CD4-positive, alpha-beta memory T cell (primary cell): ENCODE data around the gene KLHL10. TPM values are rescaled to one million over a fixed set of nuclear protein-coding genes. Genes with fewer than 3 reads are reported as not detected.

ENCODE experiments used
- CTCF ChIA-PET: fragments of 350-600 bp; sonication (Branson Sonifier 250); formaldehyde crosslinking; loops from one replicate; lab custom pipeline; 2021; ENCODE audit warnings: inconsistent platforms; ENCODE audit not compliant: partially characterized antibody; lab: Charles Lee
- POLR2A ChIA-PET: fragments of 350-600 bp; sonication (Branson Sonifier 250); formaldehyde crosslinking; loops from one replicate; lab custom pipeline; 2021; ENCODE audit not compliant: partially characterized antibody; lab: Charles Lee
- DNase-seq, 5 donors: peaks; one replicate each; pipeline versions ENCODE4 v3.0.0 to v3.0.0-alpha.2; 2020 to 2022; ENCODE audit warnings: mixed read lengths in 1 of 5
- H3K27ac ChIP-seq: one replicate; pipeline ENCODE4 v1.7.0; 2013; ENCODE audit warnings: low read depth, low read length
- H3K27me3 ChIP-seq: 2 replicates; pipeline ENCODE4 v1.7.0; 2013; ENCODE audit warnings: mild to moderate bottlenecking, low read length, moderate library complexity; ENCODE audit not compliant: insufficient read depth
- H3K36me3 ChIP-seq: 2 replicates; pipeline ENCODE4 v1.7.0; 2013; ENCODE audit warnings: mild to moderate bottlenecking, low read length, moderate library complexity; ENCODE audit not compliant: insufficient read depth
- H3K4me1 ChIP-seq: 2 replicates; pipeline ENCODE4 v1.7.0; 2013; ENCODE audit warnings: mild to moderate bottlenecking, low read length, moderate library complexity; ENCODE audit not compliant: insufficient read depth
- H3K4me3 ChIP-seq, 2 donors: one replicate each; pipeline ENCODE4 v1.7.0; 2013; ENCODE audit warnings: low read length in 2 of 2, mild to moderate bottlenecking in 1 of 2
- H3K9me3 ChIP-seq, 2 donors: one replicate each; pipeline ENCODE4 v1.7.0; 2013; ENCODE audit warnings: low read length in 2 of 2, control low read depth in 1 of 2; ENCODE audit not compliant: control insufficient read depth in 1 of 2
- H3K27ac Mint-ChIP-seq, 7 donors: one replicate each; pipeline ENCODE4 v1.8.0; 2020 to 2021; ENCODE audit warnings: mixed read lengths in 7 of 7, mild to moderate bottlenecking in 6 of 7, inconsistent platforms in 3 of 7, moderate library complexity in 3 of 7
- H3K27me3 Mint-ChIP-seq, 2 donors: one replicate each; pipeline ENCODE4 v1.8.0; 2020 to 2021; ENCODE audit warnings: mixed read lengths in 2 of 2
- H3K36me3 Mint-ChIP-seq, 2 donors: one replicate each; pipeline ENCODE4 v1.8.0; 2020 to 2021; ENCODE audit warnings: mixed read lengths in 2 of 2, inconsistent platforms in 1 of 2, mild to moderate bottlenecking in 1 of 2
- H3K4me1 Mint-ChIP-seq, 4 donors: one replicate each; pipeline ENCODE4 v1.8.0; 2020 to 2021; ENCODE audit warnings: mixed read lengths in 4 of 4, mild to moderate bottlenecking in 1 of 4
- H3K4me3 Mint-ChIP-seq, 8 donors: one replicate each; pipeline ENCODE4 v1.8.0; 2020 to 2021; ENCODE audit warnings: mixed read lengths in 8 of 8, mild to moderate bottlenecking in 7 of 8, moderate library complexity in 6 of 8, inconsistent platforms in 3 of 8
- H3K9me3 Mint-ChIP-seq, 8 donors: one replicate each; pipeline ENCODE4 v1.8.0; 2020 to 2021; ENCODE audit warnings: mixed read lengths in 8 of 8, mild to moderate bottlenecking in 5 of 8, inconsistent platforms in 3 of 8, moderate library complexity in 1 of 8
- intact Hi-C: fragments of 100-400 bp; cut with micrococcal nuclease; formaldehyde crosslinking; loops from one replicate; pipeline ENCODE4 v1.15.1; 2023
- polyA plus RNA-seq, 2 donors: library from polyadenylated mRNA; unstranded; fragments of 300-500 nt; fragmentation: Illumina TruSeq; gene quantifications; one replicate each; pipeline ENCODE4 v1.2.3, GENCODE V29; 2021
- total RNA-seq, 2 experiments: library from RNA; stranded (reverse); gene quantifications; one replicate each; pipeline ENCODE4 v1.2.3, GENCODE V29; 2021

Gene KLHL10
- total and polyA plus RNA-seq, 4 experiments from 2014 or later: not detected

- Histone ChIP-seq H3K9me3 (no peaks in the 10 kb centered on the region), H3K27ac (no peak overlapping the region), H3K36me3 (no peaks in the 10 kb centered on the region), H3K4me1 (no peaks in the 10 kb centered on the region), H3K4me3 (no peak overlapping the region), H3K27me3 (no peaks in the 10 kb centered on the region)
- Mint-ChIP-seq H3K4me1 (peaks cover 1 to 11% (median 4%) of the 10 kb centered on the region in 4 donors), H3K36me3 (no peaks in the 10 kb centered on the region), H3K9me3 (no peaks in the 10 kb centered on the region), H3K27me3 (peaks cover 0 to 3% of the 10 kb centered on the region in 2 donors), H3K27ac (peak overlapping the region in 1 of 7 donors; percentile 60), H3K4me3 (no peak overlapping the region)
- CTCF ChIA-PET: interaction anchor here (1.0 to 4.9 kb wide), 5 partner anchors 10 to 63 kb away, joined by 5 to 47 read pairs (median 30); partner anchors contain the start of genes FKBP10, HAP1, JUP and P3H4
- no peak for DNase-seq
- intact Hi-C loops: no loop called here
- POLR2A ChIA-PET: no interaction called here
Observed at GRCh38 chr17:41799366-41799765, 38.3 kb upstream of the KLHL10 start.

DNA sequence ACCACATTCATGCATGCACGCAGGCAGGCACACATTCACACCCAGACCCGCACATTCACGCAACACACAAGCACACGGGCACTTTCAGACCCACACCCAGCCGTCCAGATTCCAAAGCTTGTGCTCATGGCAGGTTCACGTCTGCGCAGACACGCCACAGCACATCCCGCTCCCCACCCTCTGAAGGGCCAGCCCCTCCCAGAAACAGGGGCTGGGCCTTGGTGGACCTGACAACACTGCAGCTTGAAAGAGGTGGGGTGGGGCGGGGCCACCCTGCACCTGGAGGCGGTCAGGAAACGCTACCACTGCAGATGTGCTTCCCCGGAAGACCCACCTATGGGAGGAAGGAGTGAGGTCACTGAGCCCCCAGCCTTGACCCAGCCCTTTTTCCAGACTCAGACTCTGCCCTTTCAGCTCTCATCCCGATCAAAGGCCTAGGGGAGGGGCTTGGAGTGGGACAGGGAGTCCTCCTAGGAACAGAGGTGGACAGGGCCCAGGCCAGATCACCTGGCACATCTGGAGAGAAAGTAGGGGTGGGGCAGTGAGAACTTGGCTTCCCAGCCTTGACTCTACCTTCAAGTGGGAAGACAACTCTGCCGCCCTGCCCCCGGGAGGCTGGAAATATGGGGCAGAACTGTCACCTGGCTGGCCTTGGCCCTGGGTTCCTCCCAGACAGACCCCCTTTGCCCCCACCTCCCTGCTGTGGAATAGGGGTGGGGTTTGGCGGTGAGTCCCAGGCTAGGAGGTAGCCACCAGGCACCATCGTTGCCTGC is 36.8 kb upstream of the KLHL10 start:
- Mint-ChIP-seq H3K4me1 (peaks cover 1 to 11% (median 4%) of the 10 kb centered on the region in 4 donors), H3K27ac (peak overlapping the region in 1 of 7 donors; percentile 68), H3K36me3 (no peaks in the 10 kb centered on the region), H3K4me3 (peak overlapping the region in 1 of 8 donors; percentile 5), H3K27me3 (peaks cover 0 to 3% of the 10 kb centered on the region in 2 donors), H3K9me3 (no peaks in the 10 kb centered on the region)
- Histone ChIP-seq H3K27ac (no peak overlapping the region), H3K36me3 (no peaks in the 10 kb centered on the region), H3K4me1 (no peaks in the 10 kb centered on the region), H3K9me3 (no peaks in the 10 kb centered on the region), H3K27me3 (no peaks in the 10 kb centered on the region), H3K4me3 (no peak overlapping the region)
- peak in 1 of 5 donors; percentile 39 for DNase-seq
- intact Hi-C loops: loop anchor here (1.0 kb wide), 2 partner anchors 11 to 62 kb away; partner anchors contain the start of gene P3H4
- POLR2A ChIA-PET: interaction anchor here (0.6 to 2.5 kb wide), 5 partner anchors 11 to 64 kb away, joined by 3 to 8 read pairs (median 3); partner anchors contain the start of genes KLHL11 and P3H4
- CTCF ChIA-PET: interaction anchor here (0.6 to 4.9 kb wide), 15 partner anchors 10 to 87 kb away, joined by 3 to 47 read pairs (median 4); partner anchors contain the start of genes FKBP10, HAP1, JUP and P3H4

DNA sequence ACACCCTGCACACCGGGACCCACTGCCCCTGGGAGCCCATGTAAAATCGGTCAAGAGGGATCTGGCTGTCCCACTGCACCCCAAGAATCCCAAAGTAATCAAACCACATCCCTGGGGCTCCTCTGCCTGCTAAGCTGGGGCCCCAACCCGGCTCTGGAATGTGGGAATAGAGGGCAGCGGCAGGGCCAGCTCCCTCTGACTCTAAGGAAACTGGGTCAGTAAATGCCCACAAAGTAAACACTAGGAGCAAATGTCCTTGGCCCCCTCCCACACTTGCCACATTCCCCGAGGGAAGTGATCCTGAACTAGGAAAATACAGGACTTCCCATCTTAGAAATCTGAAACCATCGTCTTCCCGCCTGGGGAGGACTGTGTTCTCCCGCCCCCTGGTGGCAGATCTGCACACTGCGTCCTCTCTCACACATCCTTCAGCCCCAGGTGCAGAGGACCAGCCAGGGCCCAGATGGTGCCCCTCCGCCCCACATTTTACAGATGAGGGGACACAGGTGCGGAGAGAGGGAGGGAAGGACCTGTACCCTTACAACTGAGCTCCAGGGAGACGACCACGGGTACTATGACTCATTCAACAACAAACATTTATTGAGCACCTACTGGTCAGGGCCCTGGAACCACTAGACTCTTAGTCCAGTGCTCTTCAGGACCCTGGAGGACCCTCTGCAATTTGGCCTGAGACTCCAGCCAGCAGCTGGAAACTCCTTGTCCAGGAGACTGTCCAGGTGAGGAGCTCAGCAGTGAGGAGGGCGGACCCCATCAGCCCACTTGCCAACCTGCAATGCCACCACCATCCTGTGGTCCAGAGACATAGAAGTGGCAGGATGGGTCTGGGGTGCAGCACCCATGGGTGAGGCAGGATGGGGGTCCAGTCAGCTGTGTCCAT is 36.0 kb upstream of the KLHL10 start:
- peak overlapping the region in 1 of 7 donors; percentile 57 for H3K27ac Mint-ChIP-seq
- ChIA-PET POLR2A (interaction anchor here (1.3 to 2.5 kb wide), 4 partner anchors 10 to 112 kb away, joined by 3 to 8 read pairs (median 5); partner anchors contain the start of genes EIF1, KLHL11 and P3H4), CTCF (interaction anchor here (0.6 to 4.9 kb wide), 18 partner anchors 9 to 743 kb away, joined by 3 to 47 read pairs (median 4); partner anchors contain the start of genes ACLY, FKBP10, HAP1 and JUP)
- peaks cover 0 to 3% of the 10 kb centered on the region in 2 donors for H3K27me3 Mint-ChIP-seq
- H3K4me3 Mint-ChIP-seq: no peak overlapping the region
- Histone ChIP-seq H3K27me3 (no peaks in the 10 kb centered on the region), H3K36me3 (no peaks in the 10 kb centered on the region), H3K4me3 (no peak overlapping the region), H3K27ac (no peak overlapping the region), H3K4me1 (no peaks in the 10 kb centered on the region), H3K9me3 (no peaks in the 10 kb centered on the region)
- peaks cover 1 to 11% (median 5%) of the 10 kb centered on the region in 4 donors for H3K4me1 Mint-ChIP-seq
- no peaks in the 10 kb centered on the region for H3K9me3 Mint-ChIP-seq
- intact Hi-C loops: loop anchor here (1.0 kb wide), 2 partner anchors 10 to 63 kb away; partner anchors contain the start of gene P3H4
- DNase-seq: peak; percentile 50 to 67 (median 62)
- no peaks in the 10 kb centered on the region for H3K36me3 Mint-ChIP-seq

DNA sequence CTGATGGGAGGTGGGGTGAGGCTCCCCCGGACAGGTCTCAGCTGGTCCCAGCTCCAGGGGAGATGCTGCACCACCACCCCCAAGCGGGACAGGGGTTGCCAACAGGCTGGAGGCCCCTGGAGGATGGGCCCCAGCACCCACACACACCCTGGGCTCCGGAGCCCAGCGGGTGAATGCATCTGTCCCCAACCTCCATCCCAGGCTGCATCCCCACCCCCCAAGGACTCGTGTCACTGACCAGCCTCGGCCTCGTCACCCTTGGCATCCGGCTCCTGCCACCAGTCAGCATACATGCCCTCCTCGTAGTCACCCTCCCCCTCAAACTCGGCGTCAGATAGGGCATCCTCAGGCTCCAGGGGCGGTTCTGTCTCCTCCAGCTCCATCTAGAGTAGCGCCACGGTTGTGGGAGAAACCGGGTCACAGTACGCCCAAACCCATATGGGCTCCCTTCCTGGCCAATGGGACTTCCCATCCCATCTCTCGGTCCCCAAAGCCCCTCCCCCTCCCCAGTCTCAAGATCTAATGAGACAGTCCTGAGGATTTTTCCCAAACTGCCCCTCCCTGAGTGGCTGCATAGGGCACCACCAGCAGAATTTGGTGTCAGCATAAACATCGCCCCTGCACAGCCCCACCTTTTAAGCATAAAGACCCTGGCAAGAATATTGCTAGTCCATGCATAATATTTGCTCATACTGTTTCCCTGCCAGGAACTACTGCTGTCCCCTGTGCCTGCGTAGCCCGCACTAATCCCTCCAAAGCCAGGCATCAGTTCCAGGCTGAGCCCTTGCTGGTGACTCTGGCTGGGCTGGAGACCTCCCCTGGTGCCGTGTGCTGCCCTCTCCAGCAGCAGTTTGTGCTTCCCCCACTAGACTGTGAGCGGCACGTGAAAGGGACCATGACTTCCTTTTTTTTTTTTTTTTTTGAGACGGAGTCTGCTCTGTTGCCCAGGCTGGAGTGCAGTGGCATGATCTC is 34.3 kb upstream of the KLHL10 start:
- ChIA-PET CTCF (interaction anchor here (1.4 to 4.9 kb wide), 3 partner anchors 8 to 115 kb away, joined by 4 to 47 read pairs (median 35); partner anchors contain the start of genes ACLY, FKBP10, HAP1 and P3H4), POLR2A (no interaction called here)
- Mint-ChIP-seq H3K9me3 (no peaks in the 10 kb centered on the region), H3K27me3 (peaks cover 0 to 3% of the 10 kb centered on the region in 2 donors), H3K27ac (peak overlapping the region in 1 of 7 donors; percentile 37), H3K4me3 (no peak overlapping the region), H3K36me3 (no peaks in the 10 kb centered on the region), H3K4me1 (peaks cover 1 to 11% (median 5%) of the 10 kb centered on the region in 4 donors)
- no peaks in the 10 kb centered on the region for H3K36me3 ChIP-seq
- no peaks in the 10 kb centered on the region for H3K9me3 ChIP-seq
- DNase-seq: no peak
- H3K27ac ChIP-seq: no peak overlapping the region
- no peaks in the 10 kb centered on the region for H3K27me3 ChIP-seq
- no peaks in the 10 kb centered on the region for H3K4me1 ChIP-seq
- H3K4me3 ChIP-seq: no peak overlapping the region
- intact Hi-C loops: no loop called here

DNA sequence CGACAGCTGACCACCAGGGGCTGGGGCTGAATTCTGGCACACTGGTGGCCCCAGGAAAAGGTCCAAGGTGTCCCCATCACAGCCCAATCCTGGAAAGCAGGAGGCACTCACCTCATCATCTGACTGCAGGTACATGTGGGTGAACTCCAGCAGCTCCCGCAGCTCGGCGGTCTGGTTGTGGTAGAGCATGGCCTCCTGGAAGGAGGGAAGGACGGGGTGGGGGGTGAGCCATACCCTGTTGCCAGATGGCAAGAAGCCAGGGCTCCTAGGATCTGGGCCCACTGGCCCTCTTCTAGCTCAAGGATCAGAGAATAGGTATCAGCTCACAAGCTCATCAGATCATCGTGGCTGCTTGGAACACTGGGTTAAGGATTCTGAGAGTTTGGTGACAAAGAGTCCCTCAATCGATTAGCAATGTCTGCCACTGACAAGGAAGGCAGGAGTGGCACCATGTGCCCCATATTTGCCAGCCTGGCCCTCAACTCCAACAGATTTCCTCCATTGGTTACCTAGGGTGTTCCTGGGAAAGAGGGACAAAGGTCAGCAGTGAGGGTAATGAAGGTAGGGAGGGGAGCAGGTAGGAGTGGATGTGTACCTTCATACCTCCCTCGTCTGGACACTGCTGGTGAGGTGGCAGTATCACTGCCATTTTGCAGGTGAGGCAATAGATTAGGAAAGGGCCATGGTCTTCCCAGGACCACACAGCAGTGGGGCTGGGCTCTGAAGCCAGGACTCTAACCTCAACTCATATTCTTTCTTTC is 30.8 kb upstream of the KLHL10 start:
- Mint-ChIP-seq H3K36me3 (peaks cover 0 to 1% of the 10 kb centered on the region in 2 donors), H3K27ac (peak overlapping the region in 1 of 7 donors; percentile 31), H3K4me1 (peaks cover 8 to 21% (median 14%) of the 10 kb centered on the region in 4 donors), H3K4me3 (no peak overlapping the region), H3K9me3 (no peaks in the 10 kb centered on the region), H3K27me3 (no peaks in the 10 kb centered on the region)
- no peaks in the 10 kb centered on the region for H3K36me3 ChIP-seq
- CTCF ChIA-PET: interaction anchor here (1.0 kb wide), 1 partner anchor 16 kb away, joined by 3 read pairs; no protein-coding TSS in a partner anchor
- H3K4me1 ChIP-seq: peaks cover 11% of the 10 kb centered on the region
- H3K27me3 ChIP-seq: no peaks in the 10 kb centered on the region
- intact Hi-C loops: no loop called here
- no peak overlapping the region for H3K4me3 ChIP-seq
- H3K9me3 ChIP-seq: no peaks in the 10 kb centered on the region
- no peak for DNase-seq
- POLR2A ChIA-PET: no interaction called here
- H3K27ac ChIP-seq: no peak overlapping the region
